H9 (cell line): ENCODE measurements around the gene PAIP1. TPM values are rescaled to one million over a fixed set of nuclear protein-coding genes. Genes with fewer than 3 reads are reported as not detected.
"Not testable (repeated sequence)": the region's sequence is repeated elsewhere in the genome, so short reads cannot be mapped to it uniquely, and the experiment has no call there.

Experiments used
- DNase-seq: peaks from one replicate; pipeline ENCODE4 v3.0.0-alpha.2; 2017
- H2AFZ ChIP-seq: one replicate; pipeline ENCODE4 v1.6.1; 2013; ENCODE audit warnings: mild to moderate bottlenecking, low read length, control low read depth, moderate library complexity
- H2AK5ac ChIP-seq: 2 replicates; pipeline ENCODE4 v1.6.1; 2013; ENCODE audit warnings: low read length, control low read depth, mixed read lengths; ENCODE audit not compliant: insufficient read length
- H2BK120ac ChIP-seq: one replicate; pipeline ENCODE4 v1.6.1; 2013; ENCODE audit warnings: low read depth, mild to moderate bottlenecking, low read length, control low read depth, inconsistent platforms; ENCODE audit not compliant: poor library complexity, severe bottlenecking
- H2BK12ac ChIP-seq: 2 replicates; pipeline ENCODE4 v1.6.1; 2013; ENCODE audit warnings: low read length, control low read depth, mixed read lengths, low read depth; ENCODE audit not compliant: insufficient read length
- H2BK15ac ChIP-seq: 2 replicates; pipeline ENCODE4 v1.6.1; 2013; ENCODE audit warnings: low read depth, low read length, control low read depth
- H2BK20ac ChIP-seq: one replicate; pipeline ENCODE4 v1.6.1; 2013; ENCODE audit warnings: low read depth, mild to moderate bottlenecking, low read length, control low read depth, inconsistent platforms; ENCODE audit not compliant: poor library complexity, severe bottlenecking
- H2BK5ac ChIP-seq: 2 replicates; pipeline ENCODE4 v1.6.1; 2013; ENCODE audit warnings: low read length, control low read depth, mixed read lengths; ENCODE audit not compliant: insufficient read length
- H3K14ac ChIP-seq: 2 replicates; pipeline ENCODE4 v1.6.1; 2013; ENCODE audit warnings: low read length, control low read depth; ENCODE audit not compliant: insufficient read depth
- H3K18ac ChIP-seq: 2 replicates; pipeline ENCODE4 v1.6.1; 2013; ENCODE audit warnings: low read depth, mild to moderate bottlenecking, mixed read lengths, low read length, control low read depth; ENCODE audit not compliant: insufficient read length
- H3K23ac ChIP-seq: 2 replicates; pipeline ENCODE4 v1.6.1; 2013; ENCODE audit warnings: low read length, control low read depth, mixed read lengths, low read depth; ENCODE audit not compliant: insufficient read length
- H3K23me2 ChIP-seq: 2 replicates; pipeline ENCODE4 v1.6.1; 2013; ENCODE audit warnings: low read depth, mild to moderate bottlenecking, mixed read lengths, low read length, control low read depth; ENCODE audit not compliant: insufficient read length, poor library complexity, severe bottlenecking
- H3K27ac ChIP-seq: 2 replicates; pipeline ENCODE4 v1.5.1; 2013; ENCODE audit warnings: low read length, control low read depth, mixed read lengths, low read depth; ENCODE audit not compliant: insufficient read length
- H3K27me3 ChIP-seq: 2 replicates; pipeline ENCODE4 v1.6.1; 2013; ENCODE audit warnings: low read length, control low read depth, inconsistent platforms; ENCODE audit not compliant: insufficient read depth
- H3K4ac ChIP-seq: 2 replicates; pipeline ENCODE4 v1.6.1; 2013; ENCODE audit warnings: low read depth, mild to moderate bottlenecking, control low read depth, inconsistent platforms, low read length, moderate library complexity
- H3K4me1 ChIP-seq: 2 replicates; pipeline ENCODE4 v1.6.1; 2013; ENCODE audit warnings: low read length, control low read depth, inconsistent platforms; ENCODE audit not compliant: insufficient read depth
- H3K4me2 ChIP-seq: 2 replicates; pipeline ENCODE4 v1.6.1; 2013; ENCODE audit warnings: low read length, control low read depth, mixed read lengths; ENCODE audit not compliant: insufficient read length, insufficient read depth
- H3K56ac ChIP-seq: 2 replicates; pipeline ENCODE4 v1.6.1; 2013; ENCODE audit warnings: low read depth, mild to moderate bottlenecking, mixed read lengths, low read length, control low read depth; ENCODE audit not compliant: insufficient read length
- H3K79me1 ChIP-seq: 2 replicates; pipeline ENCODE4 v1.6.1; 2013; ENCODE audit warnings: low read depth, mild to moderate bottlenecking, moderate library complexity, low read length, control low read depth, inconsistent platforms; ENCODE audit not compliant: insufficient read depth, poor library complexity, severe bottlenecking
- H3K79me2 ChIP-seq: 2 replicates; pipeline ENCODE4 v1.6.1; 2013; ENCODE audit warnings: low read length, control low read depth, inconsistent platforms; ENCODE audit not compliant: insufficient read depth
- H3K9ac ChIP-seq: 2 replicates; pipeline ENCODE4 v1.6.1; 2013; ENCODE audit warnings: low read length, control low read depth, mixed read lengths; ENCODE audit not compliant: insufficient read length; ENCODE audit errors: extremely low read depth
- H3K9me3 ChIP-seq: one replicate; pipeline ENCODE4 v1.6.1; 2013; ENCODE audit warnings: low read depth, low read length, inconsistent platforms; ENCODE audit not compliant: control insufficient read depth
- H3T11ph ChIP-seq: one replicate; pipeline ENCODE4 v1.6.1; 2013; ENCODE audit warnings: mild to moderate bottlenecking, low read length, control low read depth, inconsistent platforms
- H4K20me1 ChIP-seq: one replicate; pipeline ENCODE4 v1.6.1; 2013; ENCODE audit not compliant: control insufficient read depth, insufficient read length, insufficient read depth
- H4K5ac ChIP-seq: 2 replicates; pipeline ENCODE4 v1.6.1; 2013; ENCODE audit warnings: low read depth, mild to moderate bottlenecking, mixed read lengths, low read length, control low read depth; ENCODE audit not compliant: insufficient read length
- H4K8ac ChIP-seq: replicated peaks from 2 replicates; pipeline ENCODE4 v1.6.1; 2013; ENCODE audit warnings: low read length, control low read depth, mixed read lengths, low read depth; ENCODE audit not compliant: insufficient read length
- H4K91ac ChIP-seq: 2 replicates; pipeline ENCODE4 v1.6.1; 2013; ENCODE audit warnings: low read depth, mild to moderate bottlenecking, moderate library complexity, mixed read lengths, low read length, control low read depth; ENCODE audit not compliant: insufficient read length
- H3K27ac Mint-ChIP-seq, 3 experiments: 2 replicates in 2 of 3; 3 replicates in 1 of 3; pipeline ENCODE4 v1.8.0; 2020 to 2021; ENCODE audit warnings: mixed read lengths in 3 of 3, mild to moderate bottlenecking in 1 of 3, moderate library complexity in 1 of 3
- H3K27me3 Mint-ChIP-seq: 2 replicates; pipeline ENCODE4 v1.8.0; 2021; ENCODE audit warnings: low read depth, mild to moderate bottlenecking, moderate library complexity, mixed read lengths
- H3K36me3 Mint-ChIP-seq, 3 experiments: 2 replicates in 2 of 3; 3 replicates in 1 of 3; pipeline ENCODE4 v1.8.0; 2020 to 2021; ENCODE audit warnings: low read depth in 3 of 3, mixed read lengths in 3 of 3; ENCODE audit not compliant: insufficient read depth in 1 of 3
- H3K4me1 Mint-ChIP-seq, 2 experiments: 2 replicates each; pipeline ENCODE4 v1.8.0; 2020; ENCODE audit warnings: mixed read lengths in 2 of 2
- H3K4me3 Mint-ChIP-seq, 2 experiments: 2 replicates in 1 of 2; 3 replicates in 1 of 2; pipeline ENCODE4 v1.8.0; 2020 to 2021; ENCODE audit warnings: mild to moderate bottlenecking in 2 of 2, mixed read lengths in 2 of 2, moderate library complexity in 1 of 2
- H3K9me3 Mint-ChIP-seq, 2 experiments: 2 replicates in 1 of 2; 3 replicates in 1 of 2; pipeline ENCODE4 v1.8.0; 2020; ENCODE audit warnings: mild to moderate bottlenecking in 2 of 2, mixed read lengths in 2 of 2, moderate library complexity in 1 of 2
- CTCF ChIP-seq: fragments of 200-600 bp; sonication (generic); conservative IDR thresholded peaks from 3 replicates; pipeline ENCODE4 v1.8.0; 2021; ENCODE audit warnings: antibody characterized with exemption, mild to moderate bottlenecking
- WGBS: extraction: QIAGEN DNeasy Blood & Tissue Kit; methylation state at CpG from one replicate; pipeline ENCODE4 v1.1.7; 2013; ENCODE audit warnings: missing lambda C conversion rate, low lambda C conversion rate, mixed read lengths; ENCODE audit not compliant: insufficient read length; ENCODE audit errors: extremely low coverage; 5-methylcytosine and 5-hydroxymethylcytosine counted together
- total RNA-seq: library from RNA; stranded (reverse); gene quantifications from 2 replicates; pipeline ENCODE4 v1.2.1, GENCODE V29; 2021

Gene PAIP1
- total RNA-seq, 1 experiment from 2014 or later = 92.9 TPM

DNA sequence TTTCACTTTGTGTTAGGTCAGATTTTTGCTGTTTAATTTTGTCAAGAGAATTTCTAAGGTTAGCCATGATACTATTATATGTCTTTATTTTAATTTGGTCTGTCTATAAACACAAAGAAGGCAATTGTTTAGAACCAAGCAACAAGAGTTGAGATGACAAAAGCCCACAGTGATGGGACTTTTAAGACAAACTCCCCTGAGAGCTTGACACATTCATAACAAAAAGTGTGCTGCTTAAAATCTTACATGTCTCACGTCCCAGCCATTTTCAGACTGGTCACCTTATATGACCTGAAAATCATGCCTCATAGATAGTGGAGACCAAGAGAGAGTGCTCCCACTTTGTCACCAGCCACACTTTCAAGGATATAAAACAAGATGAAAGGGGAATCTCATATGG is 24.5 kb upstream of the PAIP1 start:
- Histone ChIP-seq H2AK5ac (no peak overlapping the region), H3K9ac (no peak overlapping the region), H2BK5ac (no peak overlapping the region), H2BK12ac (no peak overlapping the region), H3K27me3 (no peaks in the 10 kb centered on the region), H3T11ph (no peak overlapping the region), H3K27ac (no peak overlapping the region), H3K4ac (no peak overlapping the region), H2AFZ (no peak overlapping the region), H3K79me1 (no peaks in the 10 kb centered on the region), H3K18ac (no peak overlapping the region), H4K20me1 (no peaks in the 10 kb centered on the region), H4K8ac (no peak overlapping the region), H3K23me2 (no peaks in the 10 kb centered on the region), H3K23ac (no peak overlapping the region), H3K56ac (no peak overlapping the region), H3K4me1 (no peaks in the 10 kb centered on the region; the same call in 1 of the 2 replicates), H3K14ac (no peak overlapping the region), H4K91ac (no peak overlapping the region), H4K5ac (no peak overlapping the region), H2BK15ac (no peak overlapping the region), H3K79me2 (0 out of 2 replicates have a peak, but pooled peaks cover 2% of the 10 kb centered on the region), H3K9me3 (peaks cover 8% of the 10 kb centered on the region), H2BK120ac (no peak overlapping the region), H2BK20ac (no peak overlapping the region), H3K4me2 (no peak overlapping the region)
- no peak for DNase-seq
- Mint-ChIP-seq H3K36me3 (peaks cover 19 to 40% (median 20%) of the 10 kb centered on the region in 3 experiments), H3K4me3 (no peak overlapping the region), H3K4me1 (peaks cover 18 to 19% of the 10 kb centered on the region in 2 experiments), H3K9me3 (peaks cover 22 to 32% of the 10 kb centered on the region in 2 experiments), H3K27ac (no peak overlapping the region), H3K27me3 (no peaks in the 10 kb centered on the region)
- no CpG with 5 or more reads among the region's 1 CpG for WGBS
- TF ChIP-seq CTCF = no peak

DNA sequence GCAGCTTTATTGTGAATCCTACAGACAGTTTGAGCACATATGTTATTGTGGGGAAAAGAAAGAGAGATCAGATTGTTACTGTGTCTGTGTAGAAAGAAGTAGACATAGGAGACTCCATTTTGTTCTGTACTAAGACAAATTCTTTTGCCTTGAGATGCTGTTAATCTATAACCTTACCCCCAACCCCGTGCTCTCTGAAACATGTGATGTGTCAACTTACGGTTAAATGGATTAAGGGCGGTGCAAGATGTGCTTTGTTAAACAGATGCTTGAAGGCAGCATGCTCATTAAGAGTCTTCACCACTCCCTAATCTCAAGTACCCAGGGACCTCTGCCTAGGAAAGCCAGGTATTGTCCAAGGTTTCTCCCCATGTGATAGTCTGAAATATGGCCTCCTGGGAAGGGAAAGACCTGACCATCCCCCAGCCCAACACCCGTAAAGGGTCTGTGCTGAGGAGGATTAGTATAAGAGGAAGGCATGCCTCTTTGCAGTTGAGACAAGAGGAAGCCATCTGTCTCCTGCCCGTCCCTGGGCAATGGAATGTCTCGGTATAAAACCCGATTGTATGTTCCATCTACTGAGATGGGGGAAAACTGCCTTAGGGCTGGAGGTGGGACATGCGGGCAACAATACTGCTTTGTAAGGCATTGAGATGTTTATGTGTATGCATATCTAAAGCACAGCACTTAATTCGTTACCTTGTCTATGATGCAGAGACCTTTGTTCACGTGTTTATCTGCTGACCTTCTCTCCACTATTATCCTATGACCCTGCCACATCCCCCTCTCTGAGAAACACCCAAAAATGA is 23.7 kb upstream of the PAIP1 start:
- not testable (repeated sequence) for H4K8ac ChIP-seq, H3K27me3 ChIP-seq, DNase-seq, H3K79me1 ChIP-seq, H2BK5ac ChIP-seq, H2AFZ ChIP-seq, H3K27ac ChIP-seq, H3K56ac ChIP-seq, H3K9ac ChIP-seq, H3K4me3 Mint-ChIP-seq, H3K9me3 ChIP-seq, H3K79me2 ChIP-seq, H3K23me2 ChIP-seq, H2BK120ac ChIP-seq, H4K5ac ChIP-seq, H3K4me2 ChIP-seq, H3K27me3 Mint-ChIP-seq, H4K20me1 ChIP-seq, H4K91ac ChIP-seq, H3K23ac ChIP-seq, H3K14ac ChIP-seq, H3K4ac ChIP-seq, H2BK12ac ChIP-seq, H2BK20ac ChIP-seq, H3T11ph ChIP-seq, H2AK5ac ChIP-seq, H3K18ac ChIP-seq, H2BK15ac ChIP-seq, H3K4me1 ChIP-seq
- peaks cover 19 to 33% (median 22%) of the 10 kb centered on the region in 3 experiments for H3K36me3 Mint-ChIP-seq
- no CpG with 5 or more reads among the region's 10 CpGs for WGBS
- peaks cover 18 to 19% of the 10 kb centered on the region in 2 experiments for H3K4me1 Mint-ChIP-seq
- peak overlapping the region in 1 of 3 experiments; percentile 27; a peak in 1 of 7 replicates for H3K27ac Mint-ChIP-seq
- H3K9me3 Mint-ChIP-seq = peaks cover 24 to 29% of the 10 kb centered on the region in 2 experiments
